NCI-H128 (cell line): ENCODE results near the gene OR4F29.
"Not testable (repeated sequence)": the region's sequence is repeated elsewhere in the genome, so short reads cannot be mapped to it uniquely, and the experiment has no call there.

Experiments used
- DNase-seq: peaks from one replicate; lab custom pipeline; 2025; ENCODE audit not compliant: unreplicated experiment; lab: John Stamatoyannopoulos, UW

Gene OR4F29

GRCh38 chr1:451578-451977 is at the start of gene OR4F29:
Gene OR4F29, minus strand, starts transcription at chr1:451678. Its CDS starts 0 bp downstream, at chr1:451678.
- not testable (repeated sequence) for DNase-seq
